ENCODE measurements around the gene OR5H6.

DNA sequence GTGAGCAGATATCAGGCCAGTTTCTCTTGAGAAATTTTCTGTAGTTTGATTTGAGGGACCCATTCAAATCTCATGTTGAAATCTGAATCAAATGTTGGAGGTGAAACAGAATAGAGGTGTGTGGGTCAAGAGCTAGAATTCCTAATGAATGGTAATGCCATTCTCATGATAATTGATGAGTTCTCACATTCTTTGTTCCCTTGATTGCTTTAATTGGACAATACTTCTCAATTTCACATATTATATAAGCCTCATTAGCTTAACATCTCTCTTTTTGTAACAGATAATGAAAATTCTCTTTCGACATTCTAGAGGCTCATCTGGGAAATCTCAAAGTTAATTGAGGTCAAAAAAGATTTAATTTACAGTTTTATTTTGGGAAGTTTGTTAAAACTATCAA is 21.9 kb upstream of the OR5H6 start:
- TF ChIP-seq REST (IDR thresholded peaks at IDR 0.05; ENCODE audit: borderline replicate concordance) (no peak), CTCF (IDR thresholded peaks at IDR 0.05; ENCODE audit: poor library complexity, severe bottlenecking) (no peak), EZH2 (IDR thresholded peaks at IDR 0.05; ENCODE audit: borderline replicate concordance, insufficient read depth, low read length, poor library complexity, severe bottlenecking) (no peak), EP300 (conservative IDR thresholded peaks at IDR 0.05; ENCODE audit: poor library complexity, severe bottlenecking) (no peak), POLR2AphosphoS5 (IDR thresholded peaks at IDR 0.05) (no peak), RAD21 (conservative IDR thresholded peaks at IDR 0.05) (no peak), TAF1 (IDR thresholded peaks at IDR 0.05; ENCODE audit: low read depth) (no peak), SMC3 (conservative IDR thresholded peaks at IDR 0.05; ENCODE audit: poor library complexity) (no peak)

Data from neural cell (in vitro differentiated cells).